Endothelial cell of umbilical vein (primary cell): ENCODE results near the gene FOXF1. TPM values are rescaled to one million over a fixed set of nuclear protein-coding genes. Genes with fewer than 3 reads are reported as not detected.

Experiments used
- BruUV-seq: library from RNA; stranded (reverse); fragments of 400-500 nt; replicated peaks from 2 replicates; lab custom pipeline; 2021; lab: Mats Ljungman, UMichigan
- CTCF ChIA-PET: fragments of 300-600, 350-600 bp; sonication (Branson Sonifier 250); formaldehyde crosslinking; loops from one replicate; lab custom pipeline; 2021; ENCODE audit warnings: antibody characterized with exemption, inconsistent platforms; lab: Charles Lee
- POLR2A ChIA-PET: fragments of 300-600, 350-600 bp; sonication (Branson Sonifier 250); formaldehyde crosslinking; loops from one replicate; lab custom pipeline; 2021; ENCODE audit warnings: antibody characterized with exemption, inconsistent platforms; lab: Charles Lee
- DNase-seq: peaks from one replicate; pipeline ENCODE4 v3.0.0-alpha.2; 2011; ENCODE audit warnings: low read depth, low spot score
- FAIRE-seq: peaks from 2 replicates; lab custom pipeline; 2011; peaks lifted over from hg19 to GRCh38; lab: Jason Lieb, UNC
- H2AFZ ChIP-seq: 2 replicates; pipeline ENCODE4 v1.6.0; 2012; ENCODE audit warnings: low read depth, low read length, control low read depth, inconsistent platforms
- H3K27ac ChIP-seq: 2 replicates; pipeline ENCODE4 v1.5.1; 2011; ENCODE audit warnings: low read depth, mild to moderate bottlenecking, control low read depth, low read length, moderate library complexity; ENCODE audit not compliant: insufficient read depth
- H3K27me3 ChIP-seq, 2 experiments: 2 replicates each; pipeline versions ENCODE4 v1.6.0 to v1.6.1; 2011; ENCODE audit warnings: low read length in 2 of 2, mixed read lengths in 1 of 2; ENCODE audit not compliant: control insufficient read depth in 2 of 2, insufficient read depth in 2 of 2
- H3K36me3 ChIP-seq, 2 experiments: 2 replicates in 1 of 2; 3 replicates in 1 of 2; pipeline ENCODE4 v1.5.1; 2011; ENCODE audit warnings: low read length in 2 of 2, mild to moderate bottlenecking in 1 of 2, moderate library complexity in 1 of 2; ENCODE audit not compliant: control insufficient read depth in 2 of 2, insufficient read depth in 2 of 2; ENCODE audit errors: extremely low read depth in 1 of 2
- H3K4me1 ChIP-seq: 3 replicates; pipeline ENCODE4 v1.5.1; 2011; ENCODE audit warnings: mild to moderate bottlenecking, low read length; ENCODE audit not compliant: control insufficient read depth, insufficient read depth; ENCODE audit errors: extremely low read depth
- H3K4me2 ChIP-seq: 2 replicates; pipeline ENCODE4 v1.6.1; 2011; ENCODE audit warnings: low read length, control low read depth, mixed read lengths; ENCODE audit not compliant: insufficient read depth
- H3K4me3 ChIP-seq, 3 experiments: fragments of 200-600 bp in 1 of 3; sonication (generic), shearing (Covaris generic) in 1 of 3; replicated peaks in 1 of 3; 2 replicates each; pipeline ENCODE4 v1.5.1; 2011 to 2016; ENCODE audit warnings: control low read depth in 3 of 3, low read length in 3 of 3, mild to moderate bottlenecking in 2 of 3, inconsistent platforms in 1 of 3, low read depth in 1 of 3, moderate library complexity in 1 of 3; ENCODE audit not compliant: insufficient read depth in 1 of 3
- H3K79me2 ChIP-seq: 2 replicates; pipeline ENCODE4 v1.6.0; 2012; ENCODE audit warnings: low read length, inconsistent platforms; ENCODE audit not compliant: control insufficient read depth, insufficient read depth
- H3K9ac ChIP-seq: replicated peaks from 2 replicates; pipeline ENCODE3; 2011; ENCODE audit warnings: low read length, control low read depth; ENCODE audit not compliant: insufficient read depth; ENCODE audit errors: extremely low read depth
- H3K9me1 ChIP-seq: replicated peaks from 3 replicates; pipeline ENCODE4 v1.6.0; 2011; ENCODE audit warnings: mild to moderate bottlenecking, low read length; ENCODE audit not compliant: control insufficient read depth, insufficient read depth; ENCODE audit errors: extremely low read depth
- H3K9me3 ChIP-seq: replicated peaks from 2 replicates; pipeline ENCODE4 v1.5.1; 2012; ENCODE audit warnings: low read length, inconsistent platforms; ENCODE audit not compliant: control insufficient read depth, insufficient read depth
- H4K20me1 ChIP-seq: replicated peaks from 2 replicates; pipeline ENCODE3; 2011; ENCODE audit warnings: mild to moderate bottlenecking, low read length; ENCODE audit not compliant: control insufficient read depth, insufficient read depth; ENCODE audit errors: extremely low read depth
- CTCF ChIP-seq, 2 donors: IDR thresholded peaks; 1 replicate in 1 of 2; 2 replicates in 1 of 2; pipeline ENCODE4 v1.5.1; 2011; ENCODE audit warnings: low read length in 2 of 2, mild to moderate bottlenecking in 2 of 2, moderate library complexity in 2 of 2, control low read depth in 1 of 2, inconsistent platforms in 1 of 2, low read depth in 1 of 2; ENCODE audit not compliant: insufficient read depth in 1 of 2; ENCODE audit errors: extremely low read depth in 1 of 2
- EZH2 ChIP-seq: IDR thresholded peaks from 2 replicates; pipeline ENCODE4 v1.6.1; 2012; ENCODE audit warnings: borderline replicate concordance, low read depth, mild to moderate bottlenecking, moderate library complexity, low read length, inconsistent platforms; ENCODE audit not compliant: severe bottlenecking
- MAX ChIP-seq: IDR thresholded peaks from 2 replicates; pipeline ENCODE4 v1.6.1; 2011; ENCODE audit not compliant: insufficient read depth, insufficient read length
- MYC ChIP-seq: IDR thresholded peaks from one replicate; pipeline ENCODE4 v1.6.1; 2011; ENCODE audit warnings: mild to moderate bottlenecking, low read depth, low read length
- dilution Hi-C: fragments of 300-500 bp; cut with MboI; formaldehyde crosslinking; loops from one replicate; pipeline ENCODE4 v1.15.0; 2019; ENCODE audit warnings: low sequenced_read_pairs; ENCODE audit not compliant: extremely low pct_ligation_motif_present
- intact Hi-C: fragments of 100-400 bp; cut with micrococcal nuclease; formaldehyde crosslinking; loops from one replicate; pipeline ENCODE4 v1.10.0; 2022
- polyA plus RNA-seq, 4 experiments: library from polyadenylated mRNA; depleted of rRNA in 3 of 4; stranded (reverse) in 3 of 4; unstranded in 1 of 4; fragments of >200 nt; gene quantifications; 2 replicates each; pipeline versions ENCODE4 v1.2.1 to v1.2.3, GENCODE V29; 2011 to 2012; ENCODE audit warnings: missing spikeins in 1 of 4
- total RNA-seq: library from RNA; stranded (reverse); gene quantifications from 2 replicates; pipeline ENCODE4 v1.2.3, GENCODE V29; 2021

The FOXF1 gene
- total and polyA plus RNA-seq, 2 donors (not counting 3 experiments of a cell fraction or from before 2014, with no cell fraction given) = 1.0 to 1.1 TPM

GRCh38 chr16:86515777-86516622, 5.7 kb downstream of the FOXF1 start:
- no peak overlapping the region for H3K9ac ChIP-seq
- FAIRE-seq = peak; percentile 8
- no peaks in the 10 kb centered on the region for H3K79me2 ChIP-seq
- H3K4me2 ChIP-seq = peak overlapping the region; percentile 8
- H3K36me3 ChIP-seq = no peaks in the 10 kb centered on the region
- BruUV-seq = no TSS peak
- TF ChIP-seq CTCF (IDR thresholded peaks at IDR 0.05; ENCODE audit: extremely low read depth in 1 of 2, insufficient read depth in 1 of 2, low read depth in 1 of 2, low read length in 2 of 2) = no peak
- peak; percentile 97 for TF ChIP-seq EZH2
- no peak for TF ChIP-seq MAX
- TF ChIP-seq MYC = no peak
- intact Hi-C loops = no loop called here
- H3K27me3 ChIP-seq = peaks cover 30 to 56% of the 10 kb centered on the region in 2 experiments
- no peaks in the 10 kb centered on the region for H3K9me1 ChIP-seq
- dilution Hi-C loops = loop anchor here (10.0 kb wide), 1 partner anchor 431 kb away; no protein-coding TSS in a partner anchor
- ChIA-PET CTCF (interaction anchor here (1.2 to 7.0 kb wide), 13 partner anchors 10 to 697 kb away, joined by 3 to 471 read pairs (median 6); no protein-coding TSS in a partner anchor), POLR2A (no interaction called here)
- peak overlapping the region in 1 of 3 experiments; percentile 18 for H3K4me3 ChIP-seq
- H4K20me1 ChIP-seq = no peaks in the 10 kb centered on the region
- no peak overlapping the region for H3K27ac ChIP-seq
- no peaks in the 10 kb centered on the region for H3K9me3 ChIP-seq
- H2AFZ ChIP-seq = peak overlapping the region; percentile 23
- H3K4me1 ChIP-seq = peaks cover 5% of the 10 kb centered on the region
- DNase-seq = no peak
